ENCODE data around the gene ARVCF.

DNA sequence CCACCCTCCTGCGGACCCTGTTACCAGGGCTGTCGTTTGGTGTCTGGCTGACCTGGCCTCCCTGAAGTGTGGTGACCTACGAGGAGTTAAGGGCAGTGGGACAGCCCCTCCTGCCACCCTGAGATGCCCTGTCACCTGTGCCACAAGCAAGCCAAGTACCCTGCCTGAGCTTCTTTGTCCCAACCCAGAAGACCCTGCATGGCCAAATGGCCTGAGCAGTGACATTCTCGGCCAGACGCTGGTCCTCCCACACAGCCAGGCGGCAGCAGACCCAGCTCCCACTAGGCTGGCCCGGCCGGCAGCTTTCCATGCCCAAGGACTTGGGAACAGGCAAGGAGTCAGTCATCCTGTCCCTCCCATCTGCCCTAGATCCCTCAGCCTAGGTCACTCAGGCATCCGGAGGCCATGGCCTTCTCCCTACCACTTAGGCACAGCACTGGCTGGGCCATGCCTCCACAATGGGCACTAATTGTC lies 7.6 kb downstream of the ARVCF start:
- TF ChIP-seq RXRA (IDR thresholded peaks at IDR 0.05; ENCODE audit: borderline replicate concordance, low read depth) (no peak), RAD21 (IDR thresholded peaks at IDR 0.05; ENCODE audit: low read length) (no peak), RFX5 (IDR thresholded peaks at IDR 0.05; ENCODE audit: low read length) (no peak), EZH2phosphoT487 (IDR thresholded peaks at IDR 0.05; ENCODE audit: borderline replicate concordance, low read depth) (no peak), RCOR1 (IDR thresholded peaks at IDR 0.05; ENCODE audit: low read length) (no peak), NFIC (IDR thresholded peaks at IDR 0.05; ENCODE audit: borderline replicate concordance) (no peak), MXI1 (IDR thresholded peaks at IDR 0.05; ENCODE audit: low read depth, low read length) (no peak), JUND (IDR thresholded peaks at IDR 0.05) (no peak), SIN3A (IDR thresholded peaks at IDR 0.05; ENCODE audit: borderline replicate concordance, low read depth, low read length) (no peak)
- TF ChIP-seq, protein P1, sequence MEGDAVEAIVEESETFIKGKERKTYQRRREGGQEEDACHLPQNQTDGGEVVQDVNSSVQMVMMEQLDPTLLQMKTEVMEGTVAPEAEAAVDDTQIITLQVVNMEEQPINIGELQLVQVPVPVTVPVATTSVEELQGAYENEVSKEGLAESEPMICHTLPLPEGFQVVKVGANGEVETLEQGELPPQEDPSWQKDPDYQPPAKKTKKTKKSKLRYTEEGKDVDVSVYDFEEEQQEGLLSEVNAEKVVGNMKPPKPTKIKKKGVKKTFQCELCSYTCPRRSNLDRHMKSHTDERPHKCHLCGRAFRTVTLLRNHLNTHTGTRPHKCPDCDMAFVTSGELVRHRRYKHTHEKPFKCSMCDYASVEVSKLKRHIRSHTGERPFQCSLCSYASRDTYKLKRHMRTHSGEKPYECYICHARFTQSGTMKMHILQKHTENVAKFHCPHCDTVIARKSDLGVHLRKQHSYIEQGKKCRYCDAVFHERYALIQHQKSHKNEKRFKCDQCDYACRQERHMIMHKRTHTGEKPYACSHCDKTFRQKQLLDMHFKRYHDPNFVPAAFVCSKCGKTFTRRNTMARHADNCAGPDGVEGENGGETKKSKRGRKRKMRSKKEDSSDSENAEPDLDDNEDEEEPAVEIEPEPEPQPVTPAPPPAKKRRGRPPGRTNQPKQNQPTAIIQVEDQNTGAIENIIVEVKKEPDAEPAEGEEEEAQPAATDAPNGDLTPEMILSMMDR (IDR thresholded peaks at IDR 0.05) = no peak
- TF ChIP-seq, protein P2, sequence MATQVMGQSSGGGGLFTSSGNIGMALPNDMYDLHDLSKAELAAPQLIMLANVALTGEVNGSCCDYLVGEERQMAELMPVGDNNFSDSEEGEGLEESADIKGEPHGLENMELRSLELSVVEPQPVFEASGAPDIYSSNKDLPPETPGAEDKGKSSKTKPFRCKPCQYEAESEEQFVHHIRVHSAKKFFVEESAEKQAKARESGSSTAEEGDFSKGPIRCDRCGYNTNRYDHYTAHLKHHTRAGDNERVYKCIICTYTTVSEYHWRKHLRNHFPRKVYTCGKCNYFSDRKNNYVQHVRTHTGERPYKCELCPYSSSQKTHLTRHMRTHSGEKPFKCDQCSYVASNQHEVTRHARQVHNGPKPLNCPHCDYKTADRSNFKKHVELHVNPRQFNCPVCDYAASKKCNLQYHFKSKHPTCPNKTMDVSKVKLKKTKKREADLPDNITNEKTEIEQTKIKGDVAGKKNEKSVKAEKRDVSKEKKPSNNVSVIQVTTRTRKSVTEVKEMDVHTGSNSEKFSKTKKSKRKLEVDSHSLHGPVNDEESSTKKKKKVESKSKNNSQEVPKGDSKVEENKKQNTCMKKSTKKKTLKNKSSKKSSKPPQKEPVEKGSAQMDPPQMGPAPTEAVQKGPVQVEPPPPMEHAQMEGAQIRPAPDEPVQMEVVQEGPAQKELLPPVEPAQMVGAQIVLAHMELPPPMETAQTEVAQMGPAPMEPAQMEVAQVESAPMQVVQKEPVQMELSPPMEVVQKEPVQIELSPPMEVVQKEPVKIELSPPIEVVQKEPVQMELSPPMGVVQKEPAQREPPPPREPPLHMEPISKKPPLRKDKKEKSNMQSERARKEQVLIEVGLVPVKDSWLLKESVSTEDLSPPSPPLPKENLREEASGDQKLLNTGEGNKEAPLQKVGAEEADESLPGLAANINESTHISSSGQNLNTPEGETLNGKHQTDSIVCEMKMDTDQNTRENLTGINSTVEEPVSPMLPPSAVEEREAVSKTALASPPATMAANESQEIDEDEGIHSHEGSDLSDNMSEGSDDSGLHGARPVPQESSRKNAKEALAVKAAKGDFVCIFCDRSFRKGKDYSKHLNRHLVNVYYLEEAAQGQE (IDR thresholded peaks at IDR 0.05; ENCODE audit: low read depth, low read length) = no peak
- TF ChIP-seq, protein P3, sequence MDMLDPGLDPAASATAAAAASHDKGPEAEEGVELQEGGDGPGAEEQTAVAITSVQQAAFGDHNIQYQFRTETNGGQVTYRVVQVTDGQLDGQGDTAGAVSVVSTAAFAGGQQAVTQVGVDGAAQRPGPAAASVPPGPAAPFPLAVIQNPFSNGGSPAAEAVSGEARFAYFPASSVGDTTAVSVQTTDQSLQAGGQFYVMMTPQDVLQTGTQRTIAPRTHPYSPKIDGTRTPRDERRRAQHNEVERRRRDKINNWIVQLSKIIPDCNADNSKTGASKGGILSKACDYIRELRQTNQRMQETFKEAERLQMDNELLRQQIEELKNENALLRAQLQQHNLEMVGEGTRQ (IDR thresholded peaks at IDR 0.05; ENCODE audit: borderline replicate concordance, low read depth, low read length) = no peak

Measured in SK-N-SH (cell line).